Loucy (cell line): ENCODE measurements around the gene TEX54.

Source experiments
- H2AFZ ChIP-seq: fragments of 200-600 bp; sonication (generic); 2 replicates; pipeline ENCODE4 v1.6.0; 2016; ENCODE audit warnings: antibody characterized with exemption, mild to moderate bottlenecking, low read length, moderate library complexity
- H3F3A ChIP-seq: fragments of 200-600 bp; 2 replicates; pipeline ENCODE4 v1.6.0; 2016; ENCODE audit warnings: antibody characterized with exemption, low read depth, mild to moderate bottlenecking
- H3K27me3 ChIP-seq: fragments of 200-600 bp; sonication (generic); 2 replicates; pipeline ENCODE4 v1.6.1; 2014; ENCODE audit warnings: low read length, mild to moderate bottlenecking; ENCODE audit not compliant: insufficient read depth, poor library complexity, severe bottlenecking
- H3K36me3 ChIP-seq: fragments of 200-600 bp; sonication (generic); 2 replicates; pipeline ENCODE4 v1.6.1; 2016; ENCODE audit warnings: low read length; ENCODE audit not compliant: insufficient read depth
- H3K4me1 ChIP-seq: fragments of 200-600 bp; sonication (generic); 2 replicates; pipeline ENCODE4 v1.5.1; 2014; ENCODE audit warnings: low read length, mild to moderate bottlenecking; ENCODE audit not compliant: insufficient read depth, poor library complexity, severe bottlenecking
- H3K4me2 ChIP-seq: fragments of 200-600 bp; sonication (generic); 2 replicates; pipeline ENCODE4 v1.6.0; 2014; ENCODE audit warnings: antibody characterized with exemption, low read length, low read depth, mild to moderate bottlenecking; ENCODE audit not compliant: poor library complexity, severe bottlenecking
- H3K4me3 ChIP-seq: fragments of 200-600 bp; sonication (generic); 2 replicates; pipeline ENCODE4 v1.5.1; 2014; ENCODE audit warnings: low read length, mild to moderate bottlenecking, mixed read lengths; ENCODE audit not compliant: poor library complexity, severe bottlenecking
- H3K79me2 ChIP-seq: fragments of 200-600 bp; sonication (generic); 2 replicates; pipeline ENCODE4 v1.6.1; 2014; ENCODE audit warnings: low read length; ENCODE audit not compliant: insufficient read depth
- H3K9ac ChIP-seq: fragments of 200-600 bp; sonication (generic); 2 replicates; pipeline ENCODE4 v1.6.0; 2014; ENCODE audit warnings: mild to moderate bottlenecking, low read depth, low read length, moderate library complexity; ENCODE audit not compliant: poor library complexity, severe bottlenecking
- H3K9me2 ChIP-seq: fragments of 200-600 bp; sonication (generic); replicated peaks from 2 replicates; pipeline ENCODE4 v1.6.1; 2016; ENCODE audit warnings: low read depth, low read length, mixed read lengths
- H3K9me3 ChIP-seq: fragments of 200-600 bp; sonication (generic); 2 replicates; pipeline ENCODE4 v1.6.1; 2014; ENCODE audit warnings: mild to moderate bottlenecking, antibody characterized with exemption, low read length, low read depth; ENCODE audit not compliant: insufficient read depth
- H4K20me1 ChIP-seq: fragments of 200-600 bp; sonication (generic); 2 replicates; pipeline ENCODE4 v1.6.0; 2014; ENCODE audit warnings: antibody characterized with exemption, low read length, mild to moderate bottlenecking; ENCODE audit not compliant: insufficient read depth, poor library complexity, severe bottlenecking
- EZH2phosphoT487 ChIP-seq: fragments of 200-600 bp; IDR thresholded peaks from 2 replicates; pipeline ENCODE4 v1.6.1; 2018; ENCODE audit warnings: antibody characterized with exemption, mild to moderate bottlenecking, moderate library complexity, borderline replicate concordance
- TF ChIP-seq, protein P1 (sequence below): fragments of 200-600 bp; sonication (generic); conservative IDR thresholded peaks from 2 replicates; pipeline ENCODE4 v1.5.1; 2014; ENCODE audit warnings: mild to moderate bottlenecking, antibody characterized with exemption, low read length

The TEX54 gene

DNA sequence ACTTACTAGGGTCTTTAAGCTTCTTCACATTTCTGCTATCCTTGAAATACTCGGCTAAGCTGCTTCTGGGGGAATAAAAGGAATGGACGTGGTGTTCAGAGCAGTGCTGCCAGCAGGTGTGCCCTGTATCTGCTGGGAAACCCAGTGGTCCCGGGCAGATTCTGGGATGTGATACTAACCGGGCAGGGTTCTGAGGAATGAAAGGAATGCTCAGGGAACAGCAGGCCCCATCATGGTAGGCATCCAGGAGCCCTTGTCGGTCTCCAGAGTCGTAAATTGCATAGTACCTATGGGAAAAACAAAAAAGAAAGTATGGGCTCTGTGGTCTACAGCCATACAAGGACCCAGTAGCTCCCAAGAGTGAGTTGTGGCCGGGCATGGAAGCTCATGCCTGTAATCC, 36.4 kb downstream of the TEX54 start:
- Histone ChIP-seq H3K79me2 (peaks cover 17% of the 10 kb centered on the region), H2AFZ (no peak overlapping the region), H3K9me3 (no peaks in the 10 kb centered on the region), H4K20me1 (peaks cover 3% of the 10 kb centered on the region), H3K36me3 (peaks cover 78% of the 10 kb centered on the region), H3K9ac (no peak overlapping the region), H3K4me2 (no peak overlapping the region), H3K9me2 (no peaks in the 10 kb centered on the region), H3F3A (0 out of 2 replicates have a peak, but pooled peaks cover 4% of the 10 kb centered on the region), H3K27me3 (no peaks in the 10 kb centered on the region), H3K4me1 (peaks cover 10% of the 10 kb centered on the region), H3K4me3 (no peak overlapping the region)
- TF ChIP-seq EZH2phosphoT487: no peak
- TF ChIP-seq, protein P1, sequence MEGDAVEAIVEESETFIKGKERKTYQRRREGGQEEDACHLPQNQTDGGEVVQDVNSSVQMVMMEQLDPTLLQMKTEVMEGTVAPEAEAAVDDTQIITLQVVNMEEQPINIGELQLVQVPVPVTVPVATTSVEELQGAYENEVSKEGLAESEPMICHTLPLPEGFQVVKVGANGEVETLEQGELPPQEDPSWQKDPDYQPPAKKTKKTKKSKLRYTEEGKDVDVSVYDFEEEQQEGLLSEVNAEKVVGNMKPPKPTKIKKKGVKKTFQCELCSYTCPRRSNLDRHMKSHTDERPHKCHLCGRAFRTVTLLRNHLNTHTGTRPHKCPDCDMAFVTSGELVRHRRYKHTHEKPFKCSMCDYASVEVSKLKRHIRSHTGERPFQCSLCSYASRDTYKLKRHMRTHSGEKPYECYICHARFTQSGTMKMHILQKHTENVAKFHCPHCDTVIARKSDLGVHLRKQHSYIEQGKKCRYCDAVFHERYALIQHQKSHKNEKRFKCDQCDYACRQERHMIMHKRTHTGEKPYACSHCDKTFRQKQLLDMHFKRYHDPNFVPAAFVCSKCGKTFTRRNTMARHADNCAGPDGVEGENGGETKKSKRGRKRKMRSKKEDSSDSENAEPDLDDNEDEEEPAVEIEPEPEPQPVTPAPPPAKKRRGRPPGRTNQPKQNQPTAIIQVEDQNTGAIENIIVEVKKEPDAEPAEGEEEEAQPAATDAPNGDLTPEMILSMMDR: no peak

- 0 out of 2 replicates have a peak, but pooled peaks cover 4% of the 10 kb centered on the region for H3F3A ChIP-seq
- H2AFZ ChIP-seq: no peak overlapping the region
- H3K36me3 ChIP-seq: peaks cover 65% of the 10 kb centered on the region
Observed at GRCh38 chr11:62794201-62794775, 38.4 kb downstream of the TEX54 start.

DNA sequence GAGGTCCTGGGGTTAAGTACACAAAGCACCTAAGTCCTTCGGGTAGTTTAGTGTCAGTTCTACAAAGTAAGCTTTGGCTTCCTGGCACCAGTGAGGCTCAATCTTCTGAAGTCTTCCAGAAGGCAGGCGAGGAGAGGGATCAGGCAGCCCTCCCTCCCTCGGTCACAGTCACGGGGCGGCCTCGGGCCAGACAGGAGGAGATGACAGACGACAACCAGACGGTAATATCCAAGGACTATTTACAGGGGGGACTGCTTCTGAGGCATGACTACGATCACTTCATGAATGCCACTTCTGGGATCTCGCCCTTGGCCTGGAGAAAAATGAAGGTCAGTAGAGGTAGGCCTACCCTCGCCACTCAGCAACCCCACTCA, 40.5 kb downstream of the TEX54 start:
- TF ChIP-seq, protein P1: no peak
- TF ChIP-seq EZH2phosphoT487: no peak
- Histone ChIP-seq H3F3A (0 out of 2 replicates have a peak, but pooled peaks cover 4% of the 10 kb centered on the region), H3K9me2 (no peaks in the 10 kb centered on the region), H3K4me3 (peak overlapping the region; percentile 96), H3K9ac (peak overlapping the region; percentile 96), H4K20me1 (peaks cover 21% of the 10 kb centered on the region), H3K9me3 (no peaks in the 10 kb centered on the region), H3K4me2 (peak overlapping the region; percentile 91), H3K79me2 (peaks cover 53% of the 10 kb centered on the region), H3K36me3 (peaks cover 46% of the 10 kb centered on the region), H3K27me3 (no peaks in the 10 kb centered on the region), H3K4me1 (peaks cover 27% of the 10 kb centered on the region), H2AFZ (no peak overlapping the region)

More at GRCh38 chr11:62794201-62794775, 38.4 kb downstream of the TEX54 start:
- Histone ChIP-seq H4K20me1 (peaks cover 7% of the 10 kb centered on the region), H3K4me1 (peaks cover 21% of the 10 kb centered on the region), H3K9me2 (no peaks in the 10 kb centered on the region), H3K9me3 (no peaks in the 10 kb centered on the region), H3K27me3 (no peaks in the 10 kb centered on the region), H3K79me2 (peaks cover 32% of the 10 kb centered on the region), H3K9ac (no peak overlapping the region), H3K4me3 (no peak overlapping the region), H3K4me2 (no peak overlapping the region)
- TF ChIP-seq, protein P1: no peak
- TF ChIP-seq EZH2phosphoT487: no peak
